ENCODE measurements around the gene ARSG.

- TF ChIP-seq CEBPB (IDR thresholded peaks at IDR 0.05) (no peak), HOXA7 (CRISPR knock-in tag; IDR thresholded peaks at IDR 0.05) (no peak), POLR2AphosphoS2 (conservative IDR thresholded peaks at IDR 0.05; ENCODE audit: low read length) (no peak), CTCF (IDR thresholded peaks at IDR 0.05) (peak; percentile 44; the same call in 2 of the 3 replicates), CBX2 (IDR thresholded peaks at IDR 0.05; ENCODE audit: borderline replicate concordance, low read depth) (no peak), SMC3 (IDR thresholded peaks at IDR 0.05) (peak; percentile 55), JUNB (IDR thresholded peaks at IDR 0.05) (no peak), ZFP36 (IDR thresholded peaks at IDR 0.05; ENCODE audit: borderline replicate concordance, partially characterized antibody) (no peak), BCL3 (IDR thresholded peaks at IDR 0.05) (no peak), RAD21 (conservative IDR thresholded peaks at IDR 0.05 in 1 of 2, IDR thresholded peaks at IDR 0.05 in 1 of 2) (peak; percentile 48 to 53; a peak in 3 of 5 replicates), KDM1A (IDR thresholded peaks at IDR 0.05; ENCODE audit: low read depth) (no peak)
Measured at GRCh38 chr17:68431661-68432071, 140.4 kb downstream of the ARSG start.
